Pancreas (tissue), 10 donors: ENCODE results near the gene CCDC77. TPM values are rescaled to one million over a fixed set of nuclear protein-coding genes. Genes with fewer than 3 reads are reported as not detected.
"Not testable (repeated sequence)": the region's sequence is repeated elsewhere in the genome, so short reads cannot be mapped to it uniquely, and the experiment has no call there.

Experiments used
- ATAC-seq, 4 donors: fragments of 200-7000 bp; cut with Tn5 transposase; one replicate each; pipeline versions ENCODE4 v1.8.0 to v1.9.1; 2020; ENCODE audit warnings: mild to moderate bottlenecking in 4 of 4, moderate library complexity in 4 of 4
- DNase-seq, 6 donors: peaks; one replicate each; pipeline ENCODE4 v3.0.0-alpha.2; 2020
- FAIRE-seq: peaks from 2 replicates; lab custom pipeline; 2012; peaks lifted over from hg19 to GRCh38; lab: Jason Lieb, UNC
- H3K27ac ChIP-seq, 4 donors: fragments of 200-600 bp; sonication (generic); 1 replicate in 3 of 4; 2 replicates in 1 of 4; pipeline versions ENCODE4 v1.5.0 to v1.8.0; 2020
- H3K27me3 ChIP-seq, 4 donors: fragments of 200-600 bp; one replicate each; pipeline ENCODE4 v1.8.0; 2021
- H3K36me3 ChIP-seq, 3 donors: fragments of 200-600 bp; sonication (generic) in 1 of 3; one replicate each; pipeline versions ENCODE4 v1.5.0 to v1.8.0; 2020 to 2021
- H3K4me1 ChIP-seq, 3 donors: fragments of 200-600 bp; one replicate each; pipeline ENCODE4 v1.8.0; 2021
- H3K4me3 ChIP-seq, 4 donors: fragments of 200-600 bp; sonication (generic) in 2 of 4; one replicate each; pipeline versions ENCODE4 v1.5.0 to v1.8.0; 2020 to 2021
- H3K9me3 ChIP-seq, 4 donors: fragments of 200-600 bp; one replicate each; pipeline ENCODE4 v1.8.0; 2021
- CTCF ChIP-seq, 4 donors: fragments of 200-600 bp; sonication (generic) in 3 of 4; IDR thresholded peaks; one replicate each; pipeline versions ENCODE4 v1.5.0 to v1.8.0; 2021; ENCODE audit warnings: antibody characterized with exemption in 4 of 4
- WGBS, 2 donors: extraction: QIAGEN DNeasy Blood & Tissue Kit; methylation state at CpG; one replicate each; pipeline ENCODE4 v1.1.7; 2013; 5-methylcytosine and 5-hydroxymethylcytosine counted together
- intact Hi-C, 3 donors: fragments of 100-400 bp; cut with DNase I; formaldehyde crosslinking; loops; one replicate each; pipeline versions ENCODE4 v1.11.1 to v1.14.2; 2022
- polyA plus RNA-seq, 2 donors: library from polyadenylated mRNA; stranded (reverse); fragments of 200-250 nt; gene quantifications; one replicate each; pipeline ENCODE4 v1.2.3, GENCODE V29; 2013
- total RNA-seq, 6 donors: library from RNA; stranded (reverse); fragmentation: NEBNext Ultra II Directional in 4 of 6; extraction: Animal tissue kit (Norgen Biotek cat#: 25700) in 4 of 6; gene quantifications; one replicate each; pipeline versions ENCODE4 v1.2.1 to v1.2.4, GENCODE V29; 2021 to 2023
- donor health status: healthy with polysubstance abuse.
- donor health status: DM: no; HTN: no; CAD: no; lungs with moderate emphysema.
- donor health status: DM: no; HTN: no; CAD: no.
- donor health status: control.
- donor health status: control.
- donor health status: Bipolar disorder and iron deficiency.
- donor health status: DM: yes; HTN: yes; CAD: no.
- donor health status: DM: no; HTN: no; CAD: no.
- donor health status: DM: no; HTN: no; CAD: no.
- donor health status: DM: yes; HTN: yes; CAD: no.

CCDC77 gene
- total and polyA plus RNA-seq, 8 donors, result 1.9 to 4.2 (median 2.8) TPM

GRCh38 chr12:418432-418831 is 17.0 kb downstream of the CCDC77 start:
- DNase-seq, result no peak
- no peak for TF ChIP-seq CTCF (IDR thresholded peaks at IDR 0.05)
- intact Hi-C loops, result no loop called here
- WGBS, 2 donors, result 95 to 96% methylated on average over 6 of the region's 6 CpGs
- Histone ChIP-seq H3K4me1 (no peaks in the 10 kb centered on the region), H3K9me3 (no peaks in the 10 kb centered on the region), H3K4me3 (no peak overlapping the region), H3K36me3 (peaks cover 0 to 7% (median 0%) of the 10 kb centered on the region in 3 donors), H3K27ac (no peak overlapping the region), H3K27me3 (no peaks in the 10 kb centered on the region)
- ATAC-seq, result no peak
- FAIRE-seq, result no peak

- DNase-seq (no peak), ATAC-seq (no peak), FAIRE-seq (no peak)
- no peaks in the 10 kb centered on the region for H3K9me3 ChIP-seq
- H3K27me3 ChIP-seq, result no peaks in the 10 kb centered on the region
- H3K4me3 ChIP-seq, result no peak overlapping the region
- H3K4me1 ChIP-seq, result no peaks in the 10 kb centered on the region
- no peak overlapping the region for H3K27ac ChIP-seq
- WGBS, 2 donors, result 87 to 91% methylated on average over 3 of the region's 3 CpGs
- intact Hi-C loops, result no loop called here
- no peaks in the 10 kb centered on the region for H3K36me3 ChIP-seq
- no peak for TF ChIP-seq CTCF (IDR thresholded peaks at IDR 0.05)
Observed at GRCh38 chr12:422526-422925, 21.1 kb downstream of the CCDC77 start.

- H3K9me3 ChIP-seq, H3K27me3 ChIP-seq, FAIRE-seq, intact Hi-C loops, H3K36me3 ChIP-seq, H3K27ac ChIP-seq, H3K4me1 ChIP-seq, H3K4me3 ChIP-seq, ATAC-seq, DNase-seq: not testable (repeated sequence)
- 89 to 93% methylated on average over 2 of the region's 2 CpGs for WGBS, 2 donors
Observed at GRCh38 chr12:435737-436136, 34.3 kb downstream of the CCDC77 start.

- no peaks in the 10 kb centered on the region for H3K27me3 ChIP-seq
- FAIRE-seq (peak; percentile 49), ATAC-seq (peak in 3 of 4 donors; percentile 69 to 82 (median 70)), DNase-seq (peak in 2 of 6 donors; percentile 31 to 70)
- intact Hi-C loops, result loop anchor here (5.0 to 10.0 kb wide), 2 partner anchors 102 to 105 kb away; no protein-coding TSS in a partner anchor
- H3K27ac ChIP-seq, result no peak overlapping the region
- peak; percentile 40 to 69 (median 64) for TF ChIP-seq CTCF (IDR thresholded peaks at IDR 0.05)
- H3K9me3 ChIP-seq, result no peaks in the 10 kb centered on the region
- H3K36me3 ChIP-seq, result no peaks in the 10 kb centered on the region
- H3K4me3 ChIP-seq, result no peak overlapping the region
- WGBS, 2 donors, result 48 to 49% methylated on average over 16 of the region's 16 CpGs
- H3K4me1 ChIP-seq, result no peaks in the 10 kb centered on the region
Observed at GRCh38 chr12:442235-442884, 40.9 kb downstream of the CCDC77 start.

GRCh38 chr12:447141-447540 is 45.7 kb downstream of the CCDC77 start:
- H3K36me3 ChIP-seq, result no peaks in the 10 kb centered on the region
- H3K4me1 ChIP-seq, result peaks cover 3 to 9% (median 4%) of the 10 kb centered on the region in 3 donors
- no peak for ATAC-seq
- intact Hi-C loops, result loop anchor here in 1 of 3 donors (10.0 kb wide), 1 partner anchor 98 kb away; no protein-coding TSS in a partner anchor
- no peaks in the 10 kb centered on the region for H3K27me3 ChIP-seq
- DNase-seq, result no peak
- no peaks in the 10 kb centered on the region for H3K9me3 ChIP-seq
- no peak overlapping the region for H3K4me3 ChIP-seq
- no peak overlapping the region for H3K27ac ChIP-seq
- no peak for FAIRE-seq
- no peak for TF ChIP-seq CTCF (IDR thresholded peaks at IDR 0.05)
- WGBS, 2 donors, result 93 to 94% methylated on average over 1 of the region's 1 CpG
